Hepatocyte (in vitro differentiated cells): ENCODE results near the gene CKB.
"Not testable (repeated sequence)": the region's sequence is repeated elsewhere in the genome, so short reads cannot be mapped to it uniquely, and the experiment has no call there.

Experiments used
- EZH2 ChIP-seq: fragments of 200-600 bp; sonication (generic); IDR thresholded peaks from 2 replicates; pipeline ENCODE4 v1.6.1; 2016; ENCODE audit warnings: antibody characterized with exemption, mild to moderate bottlenecking, borderline replicate concordance
- TF ChIP-seq, protein P1 (sequence below): fragments of 200-600 bp; sonication (generic); IDR thresholded peaks from 2 replicates; pipeline ENCODE4 v1.5.1; 2016; ENCODE audit warnings: antibody characterized with exemption, mild to moderate bottlenecking; ENCODE audit not compliant: poor library complexity

DNA sequence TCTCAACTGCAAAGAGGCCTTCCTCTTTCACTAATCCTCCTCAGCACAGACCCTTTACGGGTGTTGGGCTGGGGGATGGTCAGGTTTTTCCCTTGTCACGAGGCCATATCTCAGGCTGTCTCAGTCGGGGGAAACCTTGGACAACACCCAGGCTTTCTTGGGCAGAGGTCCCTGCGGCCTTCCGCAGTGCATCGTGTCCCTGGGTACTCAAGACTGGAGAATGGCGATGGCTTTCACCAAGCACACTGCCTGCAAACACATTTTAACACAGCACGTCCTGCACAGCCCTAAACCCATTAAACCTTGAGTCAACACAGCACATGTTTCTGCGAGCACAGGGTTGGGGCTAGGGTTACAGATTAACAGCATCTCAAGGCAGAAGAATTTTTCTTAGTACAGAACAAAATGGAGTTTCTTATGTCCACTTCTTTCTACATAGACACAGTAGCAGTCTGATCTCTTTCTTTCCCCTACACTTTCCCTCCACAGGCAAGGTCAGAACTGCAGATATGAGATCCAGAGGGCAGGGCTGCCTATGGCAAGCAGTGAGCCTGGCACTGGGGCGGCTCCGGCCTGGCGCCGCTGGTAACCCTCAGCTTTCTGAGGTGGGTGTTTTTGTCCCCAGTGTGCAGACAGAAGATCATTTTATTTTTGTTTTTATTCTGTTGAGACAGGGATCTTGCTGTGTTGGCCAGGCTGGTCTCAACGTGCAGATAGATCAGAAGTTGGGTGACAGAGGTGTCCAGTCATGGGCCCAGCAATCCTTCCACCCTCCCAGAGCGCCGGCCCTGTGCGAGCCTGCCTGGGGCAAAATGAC lies 3.0 kb upstream of the CKB start:
- TF ChIP-seq, protein P1, sequence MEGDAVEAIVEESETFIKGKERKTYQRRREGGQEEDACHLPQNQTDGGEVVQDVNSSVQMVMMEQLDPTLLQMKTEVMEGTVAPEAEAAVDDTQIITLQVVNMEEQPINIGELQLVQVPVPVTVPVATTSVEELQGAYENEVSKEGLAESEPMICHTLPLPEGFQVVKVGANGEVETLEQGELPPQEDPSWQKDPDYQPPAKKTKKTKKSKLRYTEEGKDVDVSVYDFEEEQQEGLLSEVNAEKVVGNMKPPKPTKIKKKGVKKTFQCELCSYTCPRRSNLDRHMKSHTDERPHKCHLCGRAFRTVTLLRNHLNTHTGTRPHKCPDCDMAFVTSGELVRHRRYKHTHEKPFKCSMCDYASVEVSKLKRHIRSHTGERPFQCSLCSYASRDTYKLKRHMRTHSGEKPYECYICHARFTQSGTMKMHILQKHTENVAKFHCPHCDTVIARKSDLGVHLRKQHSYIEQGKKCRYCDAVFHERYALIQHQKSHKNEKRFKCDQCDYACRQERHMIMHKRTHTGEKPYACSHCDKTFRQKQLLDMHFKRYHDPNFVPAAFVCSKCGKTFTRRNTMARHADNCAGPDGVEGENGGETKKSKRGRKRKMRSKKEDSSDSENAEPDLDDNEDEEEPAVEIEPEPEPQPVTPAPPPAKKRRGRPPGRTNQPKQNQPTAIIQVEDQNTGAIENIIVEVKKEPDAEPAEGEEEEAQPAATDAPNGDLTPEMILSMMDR, result not testable (repeated sequence)
- TF ChIP-seq EZH2, result not testable (repeated sequence)
